Heart right ventricle (tissue), 16 donors: Measurements from ENCODE around the gene FKBP7. TPM values are rescaled to one million over a fixed set of nuclear protein-coding genes. Genes with fewer than 3 reads are reported as not detected.

ENCODE experiments used
- ATAC-seq, 8 donors: fragments of 200-7000 bp; cut with Tn5 transposase; one replicate each; pipeline ENCODE4 v1.9.1; 2020; ENCODE audit warnings: mild to moderate bottlenecking in 8 of 8, moderate library complexity in 8 of 8, moderate number of reproducible peaks in 1 of 8
- DNase-seq, 2 donors: peaks; one replicate each; pipeline ENCODE4 v3.0.0-alpha.2; 2020
- H3K27ac ChIP-seq, 10 donors: fragments of 200-600 bp; sonication (generic) in 2 of 10; one replicate each; pipeline versions ENCODE4 v1.5.0 to v1.8.0; 2020 to 2022; ENCODE audit warnings: mild to moderate bottlenecking in 3 of 10
- H3K27me3 ChIP-seq, 7 donors: fragments of 200-600 bp; one replicate each; pipeline ENCODE4 v1.8.0; 2021 to 2022; ENCODE audit warnings: mild to moderate bottlenecking in 2 of 7
- H3K36me3 ChIP-seq, 9 donors: fragments of 200-600 bp; sonication (generic) in 1 of 9; one replicate each; pipeline versions ENCODE4 v1.5.0 to v1.8.0; 2020 to 2022; ENCODE audit warnings: mild to moderate bottlenecking in 2 of 9
- H3K4me1 ChIP-seq, 9 donors: fragments of 200-600 bp; sonication (generic) in 1 of 9; one replicate each; pipeline versions ENCODE4 v1.5.0 to v1.8.0; 2020 to 2022; ENCODE audit warnings: mild to moderate bottlenecking in 4 of 9
- H3K4me3 ChIP-seq, 10 donors: fragments of 200-600 bp; sonication (generic) in 2 of 10; one replicate each; pipeline versions ENCODE4 v1.5.0 to v1.8.0; 2020 to 2022; ENCODE audit warnings: mild to moderate bottlenecking in 7 of 10, moderate library complexity in 2 of 10
- H3K9me3 ChIP-seq, 11 donors: fragments of 200-600 bp in 10 of 11; sonication (generic) in 2 of 11; one replicate each; pipeline versions ENCODE4 v1.5.0 to v1.8.0; 2013 to 2022; ENCODE audit warnings: mild to moderate bottlenecking in 2 of 11, control low read depth in 1 of 11, moderate library complexity in 1 of 11
- CTCF ChIP-seq, 9 donors: fragments of 200-600 bp; sonication (generic) in 2 of 9; IDR thresholded peaks; one replicate each; pipeline versions ENCODE4 v1.5.0 to v1.8.0; 2021 to 2022; ENCODE audit warnings: antibody characterized with exemption in 9 of 9, mild to moderate bottlenecking in 5 of 9, moderate library complexity in 1 of 9
- WGBS, 2 donors: extraction: QIAGEN DNeasy Blood & Tissue Kit; methylation state at CpG; one replicate each; pipeline ENCODE4 v1.1.7; 2013; ENCODE audit warnings: inconsistent platforms in 1 of 2; 5-methylcytosine and 5-hydroxymethylcytosine counted together
- intact Hi-C, 10 donors: fragments of 100-400 bp; cut with DNase I; formaldehyde crosslinking; loops; one replicate each; pipeline versions ENCODE4 v1.11.1 to v1.14.2; 2022
- polyA plus RNA-seq, 2 donors: library from polyadenylated mRNA; stranded (reverse); fragments of 200-250 nt; gene quantifications; one replicate each; pipeline ENCODE4 v1.2.3, GENCODE V29; 2013
- total RNA-seq, 10 donors: library from RNA; stranded (reverse); fragmentation: NEBNext Ultra II Directional in 3 of 10; extraction: Animal tissue kit (Norgen Biotek cat#: 25700) in 3 of 10; gene quantifications; one replicate each; pipeline versions ENCODE4 v1.2.1 to v1.2.4, GENCODE V29; 2021 to 2023
- donor health status: Arrhythmogenic right ventricular cardiomyopathy.
- donor health status: ischemic (EF 13 %, LVEDD 7.1; RV severe dilation, severe dysfunction).
- donor health status: healthy with polysubstance abuse.
- donor health status: DM: no; HTN: yes; CAD: no.
- donor health status: DM: no; HTN: no; CAD: no.
- donor health status: ischemic (EF 25% LVEDD 6.9; RV normal size, moderate dysfunction).
- donor health status: ischemic (EF 25% LVEDD 5.7; RV mildly dilated, moderate dysfunction).
- donor health status: healthy.
- donor health status: DM: yes; HTN: yes; CAD: no.
- donor health status: Ischemic cardiomyopathy.
- donor health status: ischemic (EF 35%, LVEDD 5.7; RV mildly dilated, moderate dysfunction).
- donor health status: nonischemic (EF 11% LVEDD 7.7; RV severe dilation, severe dysfunction).
- donor health status: DM: yes; HTN: yes; CAD: no.
- donor health status: PGD.
- donor health status: ischemic (EF 29% LVEDD 5.4; RV normal size, mild dysfunction).
- donor health status: nonischemic (EF 23%, LVEDD 6.1; RV moderate dilation, normal function).

Gene FKBP7
- total and polyA plus RNA-seq, 12 donors, result 6.1 to 12.4 (median 9.2) TPM

- Histone ChIP-seq H3K36me3 (no peaks in the 10 kb centered on the region), H3K4me1 (peaks cover 0 to 14% (median 5%) of the 10 kb centered on the region in 9 donors), H3K27me3 (no peaks in the 10 kb centered on the region), H3K27ac (no peak overlapping the region), H3K9me3 (no peaks in the 10 kb centered on the region), H3K4me3 (no peak overlapping the region)
- WGBS, 2 donors, result 90 to 95% methylated on average over 5 of the region's 5 CpGs
- intact Hi-C loops, result no loop called here
- no peak for TF ChIP-seq CTCF (IDR thresholded peaks at IDR 0.05)
- no peak for DNase-seq
- ATAC-seq, result no peak
Observed at GRCh38 chr2:178455947-178456346, 22.5 kb downstream of the FKBP7 start.

- WGBS, 2 donors, result 39 to 48% methylated on average over 5 of the region's 5 CpGs
- TF ChIP-seq CTCF (IDR thresholded peaks at IDR 0.05), result no peak
- ATAC-seq (no peak), DNase-seq (no peak)
- Histone ChIP-seq H3K4me1 (peaks cover 10 to 38% (median 27%) of the 10 kb centered on the region in 9 donors), H3K4me3 (no peak overlapping the region), H3K27me3 (no peaks in the 10 kb centered on the region), H3K9me3 (no peaks in the 10 kb centered on the region), H3K27ac (no peak overlapping the region), H3K36me3 (peaks cover 0 to 11% (median 0%) of the 10 kb centered on the region in 9 donors)
- intact Hi-C loops, result no loop called here
Observed at GRCh38 chr2:178452870-178453269, 25.5 kb downstream of the FKBP7 start.

- DNase-seq, result no peak
- TF ChIP-seq CTCF (IDR thresholded peaks at IDR 0.05), result no peak
- WGBS, 2 donors, result 100% methylated on average over 2 of the region's 2 CpGs
Observed at GRCh38 chr2:178452334-178452733, 26.1 kb downstream of the FKBP7 start.

GRCh38 chr2:178450774-178451525 is 27.4 kb downstream of the FKBP7 start, which contains the start of the genes PJVK and PRKRA:
TSS of gene PJVK (plus strand) at chr2:178451378. CDS start at chr2:178453410, 2,032 bp downstream.
TSS of gene PRKRA (minus strand) at chr2:178451175. CDS start at chr2:178451030, 145 bp downstream.
- peak; percentile 97 to 99 for DNase-seq
- intact Hi-C loops, result loop anchor here in 4 of 10 donors (1.0 to 2.0 kb wide), 3 partner anchors 26 to 28 kb away; partner anchors contain the start of gene FKBP7 (in 3 of the 4)
- TF ChIP-seq CTCF (IDR thresholded peaks at IDR 0.05), result peak in 5 of 9 donors; percentile 12 to 42 (median 22)
- peak within 1 kb of the TSS; percentile 94 to 99 (median 97) for H3K27ac ChIP-seq
- peak within 1 kb of the TSS; percentile 51 to 99 (median 86) for H3K4me3 ChIP-seq
- WGBS, 2 donors, result 0 to 1% methylated on average over 57 to 76 of the region's 76 CpGs
- ATAC-seq, result peak; percentile 98 to 99 (median 99)
- peaks cover 10 to 40% (median 30%) of the 10 kb centered on the region in 9 donors for H3K4me1 ChIP-seq
- H3K9me3 ChIP-seq, result no peaks in the 10 kb centered on the region
- H3K36me3 ChIP-seq, result peaks cover 0 to 29% (median 5%) of the 10 kb centered on the region in 9 donors
- no peaks in the 10 kb centered on the region for H3K27me3 ChIP-seq

More at GRCh38 chr2:178452334-178452733, 26.1 kb downstream of the FKBP7 start:
- intact Hi-C loops, result no loop called here
- H3K4me1 ChIP-seq, result peaks cover 10 to 40% (median 30%) of the 10 kb centered on the region in 9 donors
- H3K4me3 ChIP-seq, result no peak overlapping the region
- H3K27ac ChIP-seq, result peak overlapping the region in 3 of 10 donors; percentile 94 to 99 (median 98)
- H3K9me3 ChIP-seq, result no peaks in the 10 kb centered on the region
- H3K27me3 ChIP-seq, result no peaks in the 10 kb centered on the region
- ATAC-seq, result no peak
- peaks cover 0 to 17% (median 0%) of the 10 kb centered on the region in 9 donors for H3K36me3 ChIP-seq
